B cell (primary cell): ENCODE measurements around the gene STAC. TPM values are rescaled to one million over a fixed set of nuclear protein-coding genes. Genes with fewer than 3 reads are reported as not detected.
"Not testable (repeated sequence)": the region's sequence is repeated elsewhere in the genome, so short reads cannot be mapped to it uniquely, and the experiment has no call there.

Experiments
- ATAC-seq: fragments of 200-7000 bp; cut with Tn5 transposase; one replicate; pipeline ENCODE4 v1.10.0; 2021; ENCODE audit warnings: low read depth, mild to moderate bottlenecking, moderate number of reproducible peaks, moderate library complexity
- CTCF ChIA-PET: fragments of 350-600 bp; sonication (Branson Sonifier 250); formaldehyde crosslinking; loops from one replicate; lab custom pipeline; 2021; ENCODE audit warnings: antibody characterized with exemption, inconsistent platforms; lab: Charles Lee
- POLR2A ChIA-PET: fragments of 350-600 bp; sonication (Branson Sonifier 250); formaldehyde crosslinking; loops from one replicate; lab custom pipeline; 2021; ENCODE audit warnings: antibody characterized with exemption; lab: Charles Lee
- DNase-seq: peaks from one replicate; pipeline ENCODE4 v3.0.0; 2013
- H2AFZ ChIP-seq: 2 replicates; pipeline ENCODE4 v1.6.1; 2012; ENCODE audit warnings: mild to moderate bottlenecking, low read depth, low read length; ENCODE audit not compliant: insufficient read depth, poor library complexity, severe bottlenecking
- H3K27ac ChIP-seq, 2 donors: 1 replicate in 1 of 2; 2 replicates in 1 of 2; pipeline ENCODE4 v1.5.1; 2012 to 2013; ENCODE audit warnings: low read length in 2 of 2, mild to moderate bottlenecking in 2 of 2, moderate library complexity in 1 of 2
- H3K27me3 ChIP-seq, 4 experiments: fragments of 200-600 bp in 1 of 4; sonication (generic) in 1 of 4; replicated peaks in 1 of 4; 1 replicate in 2 of 4; 2 replicates in 2 of 4; pipeline versions ENCODE4 v1.6.1 to v1.7.0; 2013 to 2016; ENCODE audit warnings: low read length in 3 of 4, mild to moderate bottlenecking in 2 of 4, mixed read lengths in 1 of 4, moderate library complexity in 1 of 4; ENCODE audit not compliant: insufficient read depth in 4 of 4, control insufficient read depth in 3 of 4; ENCODE audit errors: control extremely low read depth in 1 of 4
- H3K36me3 ChIP-seq, 2 experiments: replicated peaks in 1 of 2; 1 replicate in 1 of 2; 2 replicates in 1 of 2; pipeline versions ENCODE4 v1.6.1 to v1.7.1; 2013; ENCODE audit warnings: low read length in 1 of 2; ENCODE audit not compliant: insufficient read depth in 2 of 2, control insufficient read depth in 1 of 2; ENCODE audit errors: control extremely low read depth in 1 of 2, extremely low read depth in 1 of 2
- H3K4me1 ChIP-seq, 2 donors: fragments of 200-600 bp in 1 of 2; sonication (generic) in 1 of 2; 1 replicate in 1 of 2; 2 replicates in 1 of 2; pipeline versions ENCODE4 v1.5.1 to v1.6.1; 2013 to 2017; ENCODE audit warnings: low read length in 2 of 2; ENCODE audit not compliant: control insufficient read depth in 2 of 2, insufficient read depth in 2 of 2
- H3K4me2 ChIP-seq: replicated peaks from 2 replicates; pipeline ENCODE3; 2012; ENCODE audit warnings: mild to moderate bottlenecking, low read depth, low read length; ENCODE audit not compliant: poor library complexity, severe bottlenecking
- H3K4me3 ChIP-seq, 5 experiments: fragments of 200-600 bp in 1 of 5; sonication (generic) in 1 of 5; 1 replicate in 3 of 5; 2 replicates in 2 of 5; pipeline versions ENCODE4 v1.5.1 to v1.7.0; 2011 to 2016; ENCODE audit warnings: low read length in 4 of 5, mild to moderate bottlenecking in 4 of 5, low read depth in 2 of 5, control low read depth in 1 of 5, moderate library complexity in 1 of 5; ENCODE audit not compliant: insufficient read depth in 1 of 5; ENCODE audit errors: control extremely low read depth in 1 of 5, extremely low read depth in 1 of 5
- H3K79me2 ChIP-seq: fragments of 200-600 bp; sonication (generic); one replicate; pipeline ENCODE4 v1.6.0; 2016; ENCODE audit warnings: low read length; ENCODE audit not compliant: control insufficient read depth, insufficient read depth
- H3K9ac ChIP-seq: fragments of 200-600 bp; sonication (generic); 2 replicates; pipeline ENCODE4 v1.6.1; 2017; ENCODE audit warnings: mild to moderate bottlenecking, low read length, moderate library complexity
- H3K9me3 ChIP-seq, 3 donors: one replicate each; pipeline versions ENCODE4 v1.6.1 to v1.7.1; 2013; ENCODE audit warnings: low read length in 2 of 3; ENCODE audit not compliant: control insufficient read depth in 2 of 3, insufficient read depth in 1 of 3; ENCODE audit errors: control extremely low read depth in 1 of 3
- H4K20me1 ChIP-seq: 2 replicates; pipeline ENCODE4 v1.6.0; 2012; ENCODE audit warnings: mild to moderate bottlenecking, low read length; ENCODE audit not compliant: insufficient read depth, control insufficient read depth, poor library complexity, severe bottlenecking
- H3K27ac Mint-ChIP-seq: one replicate; pipeline ENCODE4 v1.8.0; 2021; ENCODE audit warnings: mixed read lengths
- H3K27me3 Mint-ChIP-seq: one replicate; pipeline ENCODE4 v1.8.0; 2021; ENCODE audit warnings: mixed read lengths
- H3K4me1 Mint-ChIP-seq: one replicate; pipeline ENCODE4 v1.8.0; 2021; ENCODE audit warnings: mixed read lengths
- H3K4me3 Mint-ChIP-seq: one replicate; pipeline ENCODE4 v1.8.0; 2021; ENCODE audit warnings: mixed read lengths
- H3K9me3 Mint-ChIP-seq: one replicate; pipeline ENCODE4 v1.8.0; 2022; ENCODE audit warnings: mixed read lengths; ENCODE audit not compliant: insufficient read depth
- EZH2 ChIP-seq: IDR thresholded peaks from 2 replicates; pipeline ENCODE4 v1.6.1; 2012; ENCODE audit warnings: borderline replicate concordance, low read depth, mild to moderate bottlenecking, moderate library complexity, low read length; ENCODE audit not compliant: insufficient read depth, poor library complexity, severe bottlenecking
- WGBS: methylation state at CpG from one replicate; pipeline ENCODE4 v1.1.5; 2013; ENCODE audit warnings: missing lambda C conversion rate; ENCODE audit not compliant: insufficient coverage; 5-methylcytosine and 5-hydroxymethylcytosine counted together
- intact Hi-C: fragments of 100-400 bp; cut with micrococcal nuclease; formaldehyde crosslinking; loops from one replicate; pipeline ENCODE4 v1.10.0; 2022
- polyA plus RNA-seq: library from polyadenylated mRNA; depleted of rRNA; stranded (reverse); fragments of >200 nt; gene quantifications from 2 replicates; pipeline ENCODE4 v1.2.3, GENCODE V29; 2012
- total RNA-seq, 2 donors: library from RNA; stranded (reverse); fragments of 120-200 nt in 1 of 2; gene quantifications; 1 replicate in 1 of 2; 2 replicates in 1 of 2; pipeline versions ENCODE4 v1.2.3 to v1.2.4, GENCODE V29; 2013 to 2022
- TF ChIP-seq, protein P1 (sequence below): fragments of 200-600 bp; IDR thresholded peaks from one replicate; pipeline ENCODE4 v1.8.0; 2022; ENCODE audit warnings: antibody characterized with exemption, mild to moderate bottlenecking

The STAC gene
- total and polyA plus RNA-seq, 2 donors (not counting 1 experiment from before 2014, with no cell fraction given): not detected

DNA sequence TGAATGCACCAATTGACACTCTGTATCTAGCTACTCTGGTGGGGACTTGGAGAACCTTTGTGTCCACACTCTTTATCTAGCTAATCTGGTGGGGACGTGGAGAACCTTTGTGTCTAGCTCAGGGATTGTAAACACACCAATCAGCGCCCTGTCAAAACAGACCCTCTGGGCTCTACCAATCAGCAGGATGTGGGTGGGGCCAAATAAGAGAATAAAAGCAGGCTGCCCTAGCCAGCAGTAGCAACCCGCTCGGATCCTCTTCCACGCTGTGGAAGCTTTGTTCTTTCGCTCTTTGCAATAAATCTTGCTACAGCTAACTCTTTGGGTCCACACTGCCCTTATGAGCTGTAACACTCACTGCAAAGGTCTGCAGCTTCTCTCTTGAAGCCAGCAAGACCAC, 73.6 kb downstream of the STAC start:
- POLR2A ChIA-PET, H3K4me3 ChIP-seq: not testable (repeated sequence)

DNA sequence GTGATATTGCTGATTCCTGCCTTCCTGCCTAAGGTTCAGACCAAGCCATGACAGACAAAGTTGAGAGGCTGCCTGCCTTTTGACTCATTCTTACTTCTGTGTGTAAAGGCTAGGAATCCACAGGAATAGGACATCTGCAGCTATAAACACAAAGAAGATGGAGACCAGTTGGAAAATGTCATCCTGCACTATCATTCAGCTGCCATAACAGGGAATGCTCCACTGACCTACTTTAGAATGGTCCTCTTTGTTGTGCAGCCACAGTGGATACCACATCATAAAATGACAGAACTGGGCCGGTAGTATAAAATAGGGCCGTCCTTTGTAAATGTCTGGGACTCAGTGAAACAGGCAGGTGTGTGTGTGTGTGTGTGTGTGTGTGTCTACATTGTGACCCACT, 75.1 kb downstream of the STAC start:
- Histone ChIP-seq H2AFZ (no peak overlapping the region), H3K4me2 (no peak overlapping the region), H4K20me1 (no peaks in the 10 kb centered on the region), H3K4me1 (no peaks in the 10 kb centered on the region), H3K36me3 (no peaks in the 10 kb centered on the region), H3K9ac (no peak overlapping the region), H3K4me3 (no peak overlapping the region), H3K9me3 (peaks cover 0 to 4% (median 0%) of the 10 kb centered on the region in 3 donors), H3K79me2 (no peaks in the 10 kb centered on the region), H3K27me3 (no peaks in the 10 kb centered on the region), H3K27ac (no peak overlapping the region)
- Mint-ChIP-seq H3K27me3 (no peaks in the 10 kb centered on the region), H3K4me3 (no peak overlapping the region), H3K4me1 (no peaks in the 10 kb centered on the region), H3K27ac (no peak overlapping the region), H3K9me3 (no peaks in the 10 kb centered on the region)
- DNase-seq: no peak
- POLR2A ChIA-PET: no interaction called here
- ATAC-seq: no peak
- CTCF ChIA-PET: no interaction called here
- 100% methylated on average over 1 of the region's 2 CpGs for WGBS
- TF ChIP-seq, protein P1, sequence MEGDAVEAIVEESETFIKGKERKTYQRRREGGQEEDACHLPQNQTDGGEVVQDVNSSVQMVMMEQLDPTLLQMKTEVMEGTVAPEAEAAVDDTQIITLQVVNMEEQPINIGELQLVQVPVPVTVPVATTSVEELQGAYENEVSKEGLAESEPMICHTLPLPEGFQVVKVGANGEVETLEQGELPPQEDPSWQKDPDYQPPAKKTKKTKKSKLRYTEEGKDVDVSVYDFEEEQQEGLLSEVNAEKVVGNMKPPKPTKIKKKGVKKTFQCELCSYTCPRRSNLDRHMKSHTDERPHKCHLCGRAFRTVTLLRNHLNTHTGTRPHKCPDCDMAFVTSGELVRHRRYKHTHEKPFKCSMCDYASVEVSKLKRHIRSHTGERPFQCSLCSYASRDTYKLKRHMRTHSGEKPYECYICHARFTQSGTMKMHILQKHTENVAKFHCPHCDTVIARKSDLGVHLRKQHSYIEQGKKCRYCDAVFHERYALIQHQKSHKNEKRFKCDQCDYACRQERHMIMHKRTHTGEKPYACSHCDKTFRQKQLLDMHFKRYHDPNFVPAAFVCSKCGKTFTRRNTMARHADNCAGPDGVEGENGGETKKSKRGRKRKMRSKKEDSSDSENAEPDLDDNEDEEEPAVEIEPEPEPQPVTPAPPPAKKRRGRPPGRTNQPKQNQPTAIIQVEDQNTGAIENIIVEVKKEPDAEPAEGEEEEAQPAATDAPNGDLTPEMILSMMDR: no peak
- TF ChIP-seq EZH2: no peak
- intact Hi-C loops: no loop called here

More for the DNA sequence above, 73.6 kb downstream of the STAC start:
- DNase-seq, H4K20me1 ChIP-seq, H3K27me3 ChIP-seq, H3K4me1 ChIP-seq, H3K27ac Mint-ChIP-seq, H3K9me3 ChIP-seq, H3K27ac ChIP-seq, H3K27me3 Mint-ChIP-seq, CTCF ChIA-PET, H3K4me3 Mint-ChIP-seq, H3K4me2 ChIP-seq, H3K36me3 ChIP-seq, ATAC-seq, H3K4me1 Mint-ChIP-seq, intact Hi-C loops, H3K79me2 ChIP-seq, H3K9me3 Mint-ChIP-seq, H3K9ac ChIP-seq, H2AFZ ChIP-seq: not testable (repeated sequence)
- WGBS: 94% methylated on average over 5 of the region's 6 CpGs
